Esophagus muscularis mucosa (tissue), 4 donors: ENCODE results near the gene PHACTR1.

ENCODE experiments used
- CTCF ChIP-seq, 3 experiments: fragments of 200-600 bp in 2 of 3; fragments of 450-650 bp in 1 of 3; sonication (generic) in 2 of 3; IDR thresholded peaks; one replicate each; pipeline ENCODE4 v1.5.1; 2017 to 2019; ENCODE audit warnings: antibody characterized with exemption in 3 of 3, mild to moderate bottlenecking in 2 of 3, moderate library complexity in 1 of 3
- EP300 ChIP-seq: sonication (generic); formaldehyde crosslinking; IDR thresholded peaks from one replicate; pipeline ENCODE4 v1.6.1; 2017; ENCODE audit warnings: antibody characterized with exemption
- POLR2A ChIP-seq: fragments of 450-650 bp; IDR thresholded peaks from one replicate; pipeline ENCODE4 v1.6.1; 2017; ENCODE audit warnings: antibody characterized with exemption, moderate library complexity, mild to moderate bottlenecking, low read depth

- TF ChIP-seq CTCF (IDR thresholded peaks at IDR 0.05) (no peak), EP300 (no peak), POLR2A (no peak)
Measured at GRCh38 chr6:12791371-12791770, 74.8 kb downstream of the PHACTR1 start.
